Breast epithelium (tissue), 4 donors: ENCODE results near the gene HSPA2. TPM values are rescaled to one million over a fixed set of nuclear protein-coding genes. Genes with fewer than 3 reads are reported as not detected.

Experiments
- DNase-seq, 2 donors: peaks; one replicate each; pipeline ENCODE4 v3.0.0-alpha.2; 2019; ENCODE audit warnings: low spot score in 2 of 2
- H3K27ac ChIP-seq, 2 donors: fragments of 200-600 bp; sonication (generic) in 1 of 2; one replicate each; pipeline ENCODE4 v1.5.1; 2016 to 2019; ENCODE audit warnings: mild to moderate bottlenecking in 1 of 2
- H3K27me3 ChIP-seq, 2 donors: fragments of 200-600 bp; sonication (generic) in 1 of 2; one replicate each; pipeline versions ENCODE4 v1.5.1 to v1.6.0; 2017 to 2019; ENCODE audit warnings: control low read depth in 1 of 2, mild to moderate bottlenecking in 1 of 2
- H3K36me3 ChIP-seq: fragments of 200-600 bp; one replicate; pipeline ENCODE4 v1.5.1; 2019
- H3K4me1 ChIP-seq, 2 donors: fragments of 200-600 bp; sonication (generic); one replicate each; pipeline ENCODE4 v1.5.1; 2016 to 2019; ENCODE audit warnings: control low read depth in 1 of 2
- H3K4me3 ChIP-seq, 3 donors: fragments of 200-600 bp; sonication (generic); 1 replicate in 2 of 3; 2 replicates in 1 of 3; pipeline ENCODE4 v1.5.1; 2016 to 2019; ENCODE audit warnings: mild to moderate bottlenecking in 3 of 3, moderate library complexity in 2 of 3
- H3K9me3 ChIP-seq, 2 donors: fragments of 200-600 bp; sonication (generic) in 1 of 2; one replicate each; pipeline ENCODE4 v1.5.1; 2016 to 2019; ENCODE audit warnings: control low read depth in 1 of 2
- POLR2A ChIP-seq: fragments of 450-650 bp; IDR thresholded peaks from one replicate; pipeline ENCODE4 v1.6.1; 2016; ENCODE audit warnings: antibody characterized with exemption, mild to moderate bottlenecking, moderate library complexity
- POLR2AphosphoS5 ChIP-seq, 3 donors: sonication (generic); formaldehyde crosslinking; IDR thresholded peaks; one replicate each; pipeline ENCODE4 v1.6.1; 2017; ENCODE audit warnings: antibody characterized with exemption in 3 of 3
- intact Hi-C: fragments of 100-400 bp; cut with DNase I; formaldehyde crosslinking; loops from one replicate; pipeline ENCODE4 v1.15.1; 2023; ENCODE audit warnings: low total_unique reads
- total RNA-seq, 3 donors: library from RNA; depleted of rRNA; stranded (reverse); fragments of >200 nt; gene quantifications; one replicate each; pipeline ENCODE4 v1.1.0, GENCODE V29; 2016
- TF ChIP-seq, protein P1 (sequence below), 3 donors: fragments of 450-650 bp; IDR thresholded peaks; one replicate each; pipeline ENCODE4 v1.5.1; 2016 to 2017; ENCODE audit warnings: antibody characterized with exemption in 3 of 3, mild to moderate bottlenecking in 3 of 3, moderate library complexity in 3 of 3

The HSPA2 gene
- total RNA-seq, 3 donors from 2014 or later = 12.2 to 33.1 (median 17.9) TPM

DNA sequence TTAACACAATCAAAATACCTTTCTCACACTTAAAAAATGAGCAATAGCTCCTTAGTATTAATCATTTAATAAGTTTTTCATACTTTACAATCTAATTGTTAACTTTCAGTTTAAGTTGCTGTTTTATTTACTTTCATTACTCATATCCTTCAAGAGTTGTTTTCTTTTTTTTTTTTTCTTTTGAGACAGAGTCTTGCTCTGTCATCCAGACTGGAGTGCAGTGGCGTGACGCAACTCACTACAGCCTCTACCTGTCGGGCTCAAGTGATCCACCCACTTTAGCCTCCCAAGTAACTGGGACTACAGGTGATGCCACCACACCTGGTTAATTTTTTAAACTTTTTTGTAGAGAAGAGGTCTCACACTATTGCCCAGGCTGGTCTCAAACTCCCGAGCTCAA is 19.8 kb upstream of the HSPA2 start:
- Histone ChIP-seq H3K9me3 (no peaks in the 10 kb centered on the region), H3K27ac (no peak overlapping the region), H3K4me3 (no peak overlapping the region), H3K36me3 (no peaks in the 10 kb centered on the region), H3K27me3 (no peaks in the 10 kb centered on the region), H3K4me1 (no peaks in the 10 kb centered on the region)
- intact Hi-C loops = no loop called here
- TF ChIP-seq, protein P1, sequence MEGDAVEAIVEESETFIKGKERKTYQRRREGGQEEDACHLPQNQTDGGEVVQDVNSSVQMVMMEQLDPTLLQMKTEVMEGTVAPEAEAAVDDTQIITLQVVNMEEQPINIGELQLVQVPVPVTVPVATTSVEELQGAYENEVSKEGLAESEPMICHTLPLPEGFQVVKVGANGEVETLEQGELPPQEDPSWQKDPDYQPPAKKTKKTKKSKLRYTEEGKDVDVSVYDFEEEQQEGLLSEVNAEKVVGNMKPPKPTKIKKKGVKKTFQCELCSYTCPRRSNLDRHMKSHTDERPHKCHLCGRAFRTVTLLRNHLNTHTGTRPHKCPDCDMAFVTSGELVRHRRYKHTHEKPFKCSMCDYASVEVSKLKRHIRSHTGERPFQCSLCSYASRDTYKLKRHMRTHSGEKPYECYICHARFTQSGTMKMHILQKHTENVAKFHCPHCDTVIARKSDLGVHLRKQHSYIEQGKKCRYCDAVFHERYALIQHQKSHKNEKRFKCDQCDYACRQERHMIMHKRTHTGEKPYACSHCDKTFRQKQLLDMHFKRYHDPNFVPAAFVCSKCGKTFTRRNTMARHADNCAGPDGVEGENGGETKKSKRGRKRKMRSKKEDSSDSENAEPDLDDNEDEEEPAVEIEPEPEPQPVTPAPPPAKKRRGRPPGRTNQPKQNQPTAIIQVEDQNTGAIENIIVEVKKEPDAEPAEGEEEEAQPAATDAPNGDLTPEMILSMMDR (IDR thresholded peaks at IDR 0.05) = no peak
- TF ChIP-seq POLR2A (no peak), POLR2AphosphoS5 (IDR thresholded peaks at IDR 0.05) (no peak)
- no peak for DNase-seq

DNA sequence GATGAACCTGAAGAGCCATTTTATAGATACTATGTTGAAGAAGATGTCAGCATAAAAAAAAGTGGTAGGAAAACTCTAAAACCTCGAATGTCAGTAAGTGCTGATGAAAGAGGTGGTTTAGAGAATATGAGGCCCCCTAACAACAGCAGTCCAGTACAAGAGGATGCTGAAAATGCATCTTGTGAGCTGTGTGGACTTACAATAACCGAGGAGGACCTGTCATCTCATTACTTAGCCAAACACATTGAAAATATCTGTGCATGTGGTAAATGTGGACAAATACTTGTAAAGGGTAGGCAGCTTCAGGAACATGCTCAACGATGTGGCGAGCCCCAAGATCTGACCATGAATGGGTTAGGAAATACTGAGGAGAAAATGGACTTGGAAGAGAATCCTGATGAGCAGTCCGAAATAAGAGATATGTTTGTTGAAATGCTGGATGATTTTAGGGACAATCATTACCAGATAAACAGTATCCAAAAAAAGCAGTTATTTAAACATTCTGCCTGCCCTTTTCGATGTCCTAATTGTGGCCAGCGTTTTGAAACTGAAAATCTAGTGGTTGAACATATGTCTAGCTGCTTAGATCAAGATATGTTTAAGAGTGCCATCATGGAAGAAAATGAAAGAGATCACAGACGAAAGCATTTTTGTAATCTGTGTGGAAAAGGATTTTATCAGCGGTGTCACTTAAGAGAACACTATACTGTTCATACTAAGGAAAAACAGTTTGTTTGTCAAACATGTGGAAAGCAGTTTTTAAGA is 17.8 kb upstream of the HSPA2 start:
- Histone ChIP-seq H3K36me3 (no peaks in the 10 kb centered on the region), H3K4me1 (no peaks in the 10 kb centered on the region), H3K27me3 (no peaks in the 10 kb centered on the region), H3K4me3 (no peak overlapping the region), H3K9me3 (no peaks in the 10 kb centered on the region), H3K27ac (no peak overlapping the region)
- DNase-seq = no peak
- TF ChIP-seq, protein P1 (IDR thresholded peaks at IDR 0.05) = no peak
- TF ChIP-seq POLR2A (no peak), POLR2AphosphoS5 (IDR thresholded peaks at IDR 0.05) (no peak)
- intact Hi-C loops = no loop called here

DNA sequence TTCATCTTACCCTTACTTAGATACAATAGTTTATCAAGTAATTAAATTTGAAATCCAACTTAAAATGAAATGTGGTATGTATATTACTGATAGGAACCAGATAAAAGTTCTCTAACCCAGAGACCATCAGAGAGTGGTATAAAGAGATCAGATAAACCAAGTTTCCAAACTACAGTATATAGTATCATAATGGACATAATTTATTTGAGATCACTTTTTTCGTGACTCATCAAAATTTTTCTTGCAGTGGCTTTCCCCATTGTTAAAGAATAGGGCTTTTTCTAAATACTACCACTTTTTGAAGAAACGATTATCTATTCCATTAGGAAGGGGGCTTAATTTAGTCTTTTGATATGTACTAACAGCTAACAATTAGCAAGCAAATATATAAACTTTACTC is 15.2 kb upstream of the HSPA2 start:
- no peak for DNase-seq
- no peak for TF ChIP-seq POLR2A
- TF ChIP-seq, protein P1 (IDR thresholded peaks at IDR 0.05) = no peak
- Histone ChIP-seq H3K4me3 (no peak overlapping the region), H3K27ac (no peak overlapping the region), H3K4me1 (no peaks in the 10 kb centered on the region), H3K27me3 (no peaks in the 10 kb centered on the region), H3K9me3 (no peaks in the 10 kb centered on the region), H3K36me3 (no peaks in the 10 kb centered on the region)
- intact Hi-C loops = no loop called here

DNA sequence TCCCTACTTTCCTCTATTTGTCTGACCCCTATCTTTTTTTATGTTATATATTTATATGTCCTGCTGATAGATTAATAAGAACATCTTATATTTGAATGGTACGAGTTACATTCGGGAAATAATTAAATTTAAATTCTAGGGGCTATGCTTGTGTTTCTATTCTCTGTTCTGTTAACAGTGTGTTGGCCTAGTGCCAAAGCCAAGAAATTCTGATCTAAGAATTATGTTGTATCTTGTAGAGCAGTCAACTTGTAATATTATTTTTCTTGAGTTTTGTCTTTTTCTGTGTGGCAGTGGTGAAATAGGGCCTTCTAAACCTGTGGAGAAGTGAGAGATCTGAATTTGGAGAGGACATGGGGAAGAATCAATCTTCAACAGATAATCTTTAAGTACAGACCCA is 9.0 kb upstream of the HSPA2 start:
- Histone ChIP-seq H3K4me1 (no peaks in the 10 kb centered on the region), H3K27ac (no peak overlapping the region), H3K27me3 (no peaks in the 10 kb centered on the region), H3K36me3 (no peaks in the 10 kb centered on the region), H3K4me3 (no peak overlapping the region), H3K9me3 (no peaks in the 10 kb centered on the region)
- intact Hi-C loops = no loop called here
- TF ChIP-seq POLR2AphosphoS5 (IDR thresholded peaks at IDR 0.05) (no peak), POLR2A (no peak)
- TF ChIP-seq, protein P1 (IDR thresholded peaks at IDR 0.05) = no peak
- no peak for DNase-seq

DNA sequence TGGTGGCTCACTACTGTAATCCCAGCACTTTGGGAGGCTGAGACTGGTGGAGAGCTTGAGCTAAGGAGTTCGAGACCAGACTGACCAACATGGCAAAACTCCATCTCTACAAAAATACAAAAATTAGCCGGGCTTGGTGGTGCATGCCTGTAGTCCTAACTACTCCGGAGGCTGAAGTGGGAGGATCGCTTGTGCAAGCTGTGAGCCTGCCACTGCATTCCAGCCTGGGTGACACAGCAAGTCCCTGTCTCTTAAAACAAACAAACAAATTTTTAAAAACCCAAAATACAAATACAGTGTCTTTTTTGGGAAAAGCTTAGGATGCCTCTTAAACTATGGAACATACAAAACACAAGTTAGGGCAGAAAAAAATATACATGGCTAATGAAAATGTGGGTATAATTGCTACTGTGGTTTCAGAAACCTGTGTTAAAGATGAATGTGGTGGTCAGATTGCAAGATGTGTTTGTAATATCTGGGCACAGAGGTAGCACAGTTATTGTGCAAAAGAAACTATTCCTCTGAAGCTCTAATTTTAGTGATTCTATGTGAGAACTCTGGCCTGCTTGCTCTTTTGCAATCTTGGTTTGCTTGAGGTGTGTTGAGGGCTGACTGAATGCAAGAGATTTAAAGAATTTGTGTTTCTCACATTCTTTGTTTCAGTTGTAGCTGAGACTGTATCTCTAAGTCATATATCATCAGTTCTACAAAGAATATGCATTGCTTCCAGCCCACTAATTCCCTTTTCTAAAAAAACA is 3.9 kb upstream of the HSPA2 start:
- no peak for TF ChIP-seq POLR2AphosphoS5 (IDR thresholded peaks at IDR 0.05)
- TF ChIP-seq, protein P1 (IDR thresholded peaks at IDR 0.05) = no peak
- intact Hi-C loops = no loop called here
- peaks cover 0 to 7% of the 10 kb centered on the region in 2 donors for H3K9me3 ChIP-seq
- H3K36me3 ChIP-seq = no peaks in the 10 kb centered on the region
- no peaks in the 10 kb centered on the region for H3K27me3 ChIP-seq
- no peak overlapping the region for H3K4me3 ChIP-seq
- no peak for DNase-seq
- H3K4me1 ChIP-seq = no peaks in the 10 kb centered on the region
- no peak overlapping the region for H3K27ac ChIP-seq
